ENCODE data around the gene GEMIN7.
A peak's percentile ranks its signal among the peaks of the same experiment; 100 is the strongest.

The GEMIN7 gene

GRCh38 chr19:45092747-45093678, 14.0 kb downstream of the GEMIN7 start, which contains the start of gene PPP1R37:
PPP1R37 (plus strand) TSS chr19:45093179; CDS start chr19:45093326, 147 bp downstream.
- TF ChIP-seq RAD21 (IDR thresholded peaks at IDR 0.05; ENCODE audit: low read depth) (peak; percentile 6; the same call in 1 of the 2 replicates), CREB1 (IDR thresholded peaks at IDR 0.05; ENCODE audit: low read depth) (peak; percentile 45; the same call in 1 of the 2 replicates), NFIC (IDR thresholded peaks at IDR 0.05) (peak; percentile 48; the same call in 1 of the 2 replicates), REST (IDR thresholded peaks at IDR 0.05; ENCODE audit: low read depth) (no peak), TCF12 (IDR thresholded peaks at IDR 0.05; ENCODE audit: low read depth) (peak; percentile 63; the same call in 1 of the 2 replicates), ZBTB7A (IDR thresholded peaks at IDR 0.05; ENCODE audit: low read depth) (peak; percentile 64; the same call in 1 of the 2 replicates), EP300 (IDR thresholded peaks at IDR 0.05; ENCODE audit: borderline replicate concordance) (peak; percentile 87), YY1 (IDR thresholded peaks at IDR 0.05; ENCODE audit: low read depth) (peak; percentile 75), MAX (IDR thresholded peaks at IDR 0.05) (peak; percentile 90), CEBPB (IDR thresholded peaks at IDR 0.05) (no peak), FOXM1 (IDR thresholded peaks at IDR 0.05; ENCODE audit: borderline replicate concordance, low read depth) (peak; percentile 69; the same call in 1 of the 2 replicates), TEAD4 (IDR thresholded peaks at IDR 0.05) (peak; percentile 54; the same call in 1 of the 2 replicates), USF1 (IDR thresholded peaks at IDR 0.05) (no peak), EGR1 (IDR thresholded peaks at IDR 0.05) (peak; percentile 62), TAF1 (IDR thresholded peaks at IDR 0.05; ENCODE audit: low read depth) (peak; percentile 75)

DNA sequence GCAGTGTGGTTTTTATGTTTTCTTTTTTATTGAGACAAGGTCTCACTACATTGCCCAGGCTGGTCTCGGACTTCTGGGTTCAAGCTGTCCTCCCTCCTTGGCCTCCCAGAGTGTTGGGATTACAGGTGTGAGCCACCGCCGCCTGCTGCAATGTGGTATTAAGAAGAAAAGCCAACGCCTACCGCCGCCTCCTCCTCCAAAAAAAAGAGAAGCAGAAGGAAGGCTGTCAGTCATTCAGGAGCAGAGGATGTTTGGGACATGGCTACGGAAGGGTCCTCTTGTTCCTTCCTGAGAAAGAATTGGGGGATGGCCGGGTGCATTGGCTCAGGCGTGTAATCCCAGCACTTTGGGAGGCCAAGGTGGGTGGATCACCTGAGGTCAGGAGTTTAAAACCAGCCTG, 15.1 kb downstream of the GEMIN7 start:
- no peak for TF ChIP-seq CREB1 (IDR thresholded peaks at IDR 0.05; ENCODE audit: low read depth)
- no peak for TF ChIP-seq USF1 (IDR thresholded peaks at IDR 0.05)
- TF ChIP-seq NFIC (IDR thresholded peaks at IDR 0.05), result no peak
- TF ChIP-seq ZBTB7A (IDR thresholded peaks at IDR 0.05; ENCODE audit: low read depth), result no peak
- TF ChIP-seq TEAD4 (IDR thresholded peaks at IDR 0.05), result no peak
- no peak for TF ChIP-seq EGR1 (IDR thresholded peaks at IDR 0.05)
- TF ChIP-seq EP300 (IDR thresholded peaks at IDR 0.05; ENCODE audit: borderline replicate concordance), result no peak
- no peak for TF ChIP-seq YY1 (IDR thresholded peaks at IDR 0.05; ENCODE audit: low read depth)
- no peak for TF ChIP-seq FOXM1 (IDR thresholded peaks at IDR 0.05; ENCODE audit: borderline replicate concordance, low read depth)
- no peak for TF ChIP-seq TCF12 (IDR thresholded peaks at IDR 0.05; ENCODE audit: low read depth)
- TF ChIP-seq REST (IDR thresholded peaks at IDR 0.05; ENCODE audit: low read depth), result no peak
- TF ChIP-seq RAD21 (IDR thresholded peaks at IDR 0.05; ENCODE audit: low read depth), result no peak
- TF ChIP-seq MAX (IDR thresholded peaks at IDR 0.05), result no peak

DNA sequence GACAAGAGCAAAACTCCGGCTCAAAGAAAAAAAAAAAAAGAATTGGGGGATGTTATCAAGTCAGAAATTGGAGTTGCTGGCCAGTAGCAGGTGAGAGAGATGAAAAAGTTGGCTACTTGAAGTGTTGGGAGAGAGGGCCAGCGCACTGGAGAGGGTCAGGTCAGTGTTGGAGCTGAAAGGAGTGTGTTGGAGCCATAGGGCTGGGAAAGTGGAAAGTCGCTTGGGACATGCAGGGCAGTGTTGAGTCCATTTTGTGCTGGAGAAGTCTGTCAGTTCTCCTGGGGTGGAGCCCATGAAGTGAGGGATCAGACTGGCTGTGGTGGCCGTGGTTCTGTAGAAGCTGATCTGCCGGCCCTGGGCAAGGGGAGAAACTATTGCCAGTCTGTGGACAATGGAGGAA, 15.6 kb downstream of the GEMIN7 start:
- TF ChIP-seq TAF1 (IDR thresholded peaks at IDR 0.05; ENCODE audit: low read depth) (no peak), EP300 (IDR thresholded peaks at IDR 0.05; ENCODE audit: borderline replicate concordance) (no peak), USF1 (IDR thresholded peaks at IDR 0.05) (no peak), MAX (IDR thresholded peaks at IDR 0.05) (no peak), CEBPB (IDR thresholded peaks at IDR 0.05) (no peak), FOXM1 (IDR thresholded peaks at IDR 0.05; ENCODE audit: borderline replicate concordance, low read depth) (no peak), YY1 (IDR thresholded peaks at IDR 0.05; ENCODE audit: low read depth) (no peak), ZBTB7A (IDR thresholded peaks at IDR 0.05; ENCODE audit: low read depth) (no peak), REST (IDR thresholded peaks at IDR 0.05; ENCODE audit: low read depth) (no peak), TCF12 (IDR thresholded peaks at IDR 0.05; ENCODE audit: low read depth) (no peak), TEAD4 (IDR thresholded peaks at IDR 0.05) (no peak), EGR1 (IDR thresholded peaks at IDR 0.05) (no peak), NFIC (IDR thresholded peaks at IDR 0.05) (no peak), CREB1 (IDR thresholded peaks at IDR 0.05; ENCODE audit: low read depth) (no peak), RAD21 (IDR thresholded peaks at IDR 0.05; ENCODE audit: low read depth) (no peak)
